ENCODE data around the gene RFTN1. TPM values are rescaled to one million over a fixed set of nuclear protein-coding genes. Genes with fewer than 3 reads are reported as not detected.

Gene RFTN1
- total and polyA plus RNA-seq, 9 of the 15 experiments (the other 6 are each of a cell fraction or from before 2014, with no cell fraction given), result 0.08 to 0.51 (median 0.11) TPM; not detected in 6

DNA sequence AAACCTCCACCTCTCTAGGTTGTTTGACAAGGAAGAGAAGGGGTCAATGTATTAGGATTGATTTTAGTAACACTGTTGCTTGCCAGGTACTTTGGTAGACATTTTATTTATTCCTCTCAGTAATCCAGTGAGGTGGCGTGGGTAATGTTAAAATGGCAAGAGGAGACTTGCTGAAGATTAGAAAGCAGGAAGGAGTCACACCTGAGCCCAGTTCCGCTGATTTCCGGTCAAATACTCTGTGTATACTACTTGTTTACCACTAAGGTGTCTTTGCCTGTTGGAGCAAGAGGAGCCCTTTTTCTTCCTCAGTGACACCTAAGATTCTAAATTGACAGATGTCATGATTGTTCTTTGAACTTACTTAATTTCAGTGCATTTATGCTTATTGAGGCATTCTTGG lies 246.8 kb downstream of the RFTN1 start:
- FAIRE-seq (no peak), ATAC-seq (peak; percentile 5; the same call in 2 of the 3 replicates), DNase-seq (ENCODE audit: extremely low read depth in 1 of 4, low spot score in 3 of 4) (peak in 1 of 4 experiments; percentile 41)
- WGBS (ENCODE audit: insufficient coverage, low coverage, missing lambda C conversion rate), result 19% methylated on average over 3 of the region's 3 CpGs
- peak overlapping the region; percentile 79 for H3K4me3 ChIP-seq
- ChIA-PET POLR2A (interaction anchor here (0.5 to 1.5 kb wide), 3 partner anchors 9 to 12 kb away, joined by 3 to 4 read pairs (median 4); no protein-coding TSS in a partner anchor), CTCF (ENCODE audit: low intra/inter-chr PET ratio) (interaction anchor here (2.2 to 4.5 kb wide), 2 partner anchors 53 to 284 kb away, joined by 13 to 20 read pairs; no protein-coding TSS in a partner anchor)
- peaks cover 52% of the 10 kb centered on the region for H3K36me3 ChIP-seq (ENCODE audit: control insufficient read depth, insufficient read depth, low read length)
- peaks cover 7 to 10% of the 10 kb centered on the region in 2 experiments; a peak in 4 of 5 replicates for H3K4me1 ChIP-seq (replicated peaks in 1 of 2; ENCODE audit: control insufficient read depth in 2 of 2, insufficient read depth in 2 of 2, low read length in 2 of 2)
- H3K9me1 ChIP-seq (ENCODE audit: control insufficient read depth, insufficient read depth, low read length), result no peaks in the 10 kb centered on the region
- H3K9ac ChIP-seq (ENCODE audit: insufficient read depth in 1 of 2, low read depth in 2 of 2, low read length in 2 of 2), result peak overlapping the region; percentile 61 to 70; a peak in 3 of 4 replicates
- H4K20me1 ChIP-seq (replicated peaks; ENCODE audit: control insufficient read depth, insufficient read depth, low read length), result 0 out of 2 replicates have a peak, but pooled peaks cover 10% of the 10 kb centered on the region
- intact Hi-C loops (cut with micrococcal nuclease), result no loop called here
- peak overlapping the region; percentile 42 for H3K27ac ChIP-seq (ENCODE audit: extremely low read depth, low read depth, low read length)
- in situ Hi-C loops (cut with MboI), result no loop called here
- no peaks in the 10 kb centered on the region for H3K27me3 ChIP-seq (ENCODE audit: control insufficient read depth in 2 of 2, insufficient read depth in 2 of 2, low read length in 2 of 2)
- H2AFZ ChIP-seq (ENCODE audit: low read depth, low read length), result no peak overlapping the region
- H3K4me2 ChIP-seq (ENCODE audit: insufficient read depth, low read length), result peak overlapping the region; percentile 97
- H3K9me3 ChIP-seq (replicated peaks; ENCODE audit: control insufficient read depth, insufficient read depth, low read depth, low read length), result no peaks in the 10 kb centered on the region
- H3K79me2 ChIP-seq (ENCODE audit: control insufficient read depth, insufficient read depth, low read length), result peaks cover 71% of the 10 kb centered on the region
- BruUV-seq (replicated peaks), result no TSS peak
- TF ChIP-seq ZBTB40 (IDR thresholded peaks at IDR 0.05) (peak; percentile 46; the same call in 1 of the 2 replicates), ZBTB40 (CRISPR knock-in tag; IDR thresholded peaks at IDR 0.05) (no peak), FOXK2 (conservative IDR thresholded peaks at IDR 0.05 in 1 of 2, IDR thresholded peaks at IDR 0.05 in 1 of 2; ENCODE audit: low read depth in 2 of 2) (0 out of 4 replicates have a peak, but pooled peaks of 1 of the 2 experiments have one; percentile 17), ZBTB34 (CRISPR knock-in tag; IDR thresholded peaks at IDR 0.05) (no peak), ZNF431 (CRISPR knock-in tag; IDR thresholded peaks at IDR 0.05) (no peak), OTX1 (CRISPR knock-in tag; IDR thresholded peaks at IDR 0.05) (no peak), ZNF197 (CRISPR knock-in tag; IDR thresholded peaks at IDR 0.05; ENCODE audit: low read depth) (no peak), MECOM (CRISPR knock-in tag; IDR thresholded peaks at IDR 0.05) (no peak), DACH1 (IDR thresholded peaks at IDR 0.05; ENCODE audit: partially characterized antibody) (no peak), SRSF3 (IDR thresholded peaks at IDR 0.05; ENCODE audit: insufficient read depth, low read length) (no peak), FOXJ2 (tag; IDR thresholded peaks at IDR 0.05) (no peak), CBX1 (IDR thresholded peaks at IDR 0.05; ENCODE audit: low read depth) (no peak)
